SK-N-SH treated with all-trans-retinoic acid at 6 μM for 48 hours (cell line): ENCODE data around the gene TBX18.
A peak's percentile ranks its signal among the peaks of the same experiment; 100 is the strongest.

ENCODE experiments used
- ATAC-seq: fragments of 200-7000 bp; cut with Tn5 transposase; 3 replicates; pipeline ENCODE4 v1.9.1; 2020; ENCODE audit warnings: mild to moderate bottlenecking, moderate library complexity
- ARNTL ChIP-seq: fragments of 450-650 bp; formaldehyde crosslinking; IDR thresholded peaks from 2 replicates; pipeline ENCODE4 v1.5.0; 2020; ENCODE audit warnings: low read depth, mild to moderate bottlenecking, moderate library complexity, borderline replicate concordance
- BACH2 ChIP-seq: fragments of 250-450 bp; sonication (Bioruptor Pico); IDR thresholded peaks from 2 replicates; pipeline ENCODE4 v1.9.0; 2021; ENCODE audit warnings: mild to moderate bottlenecking, borderline replicate concordance
- CSDC2 ChIP-seq: fragments of 250-450 bp; sonication (Bioruptor Pico); IDR thresholded peaks from 2 replicates; pipeline ENCODE4 v1.5.0; 2020; ENCODE audit warnings: mild to moderate bottlenecking, moderate library complexity
- ESRRG ChIP-seq: fragments of 250-450 bp; sonication (Bioruptor Pico); IDR thresholded peaks from 2 replicates; pipeline ENCODE4 v1.6.1; 2021; ENCODE audit warnings: mild to moderate bottlenecking
- GLIS3 ChIP-seq: fragments of 250-450 bp; sonication (Bioruptor Pico); IDR thresholded peaks from 2 replicates; pipeline ENCODE4 v1.5.0; 2020; ENCODE audit warnings: mild to moderate bottlenecking, moderate library complexity
- ISL1 ChIP-seq: fragments of 250-450 bp; sonication (Bioruptor Pico); IDR thresholded peaks from 2 replicates; pipeline ENCODE4 v2.1.2; 2022; ENCODE audit warnings: mild to moderate bottlenecking, moderate library complexity
- OSR1 ChIP-seq: fragments of 250-450 bp; sonication (Bioruptor Pico); IDR thresholded peaks from 2 replicates; pipeline ENCODE4 v1.8.0; 2022; ENCODE audit warnings: moderate library complexity, mild to moderate bottlenecking, inconsistent platforms
- RARB ChIP-seq: fragments of 250-450 bp; sonication (Bioruptor Pico); IDR thresholded peaks from 2 replicates; pipeline ENCODE4 v1.8.0; 2021; ENCODE audit warnings: mild to moderate bottlenecking, moderate library complexity
- SNAI2 ChIP-seq: fragments of 250-450 bp; sonication (Bioruptor Pico); IDR thresholded peaks from 2 replicates; pipeline ENCODE4 v1.5.0; 2020; ENCODE audit warnings: mild to moderate bottlenecking, moderate library complexity
- TCF4 ChIP-seq: fragments of 250-450 bp; sonication (Bioruptor Pico); IDR thresholded peaks from 2 replicates; pipeline ENCODE4 v1.8.0; 2021; ENCODE audit warnings: mild to moderate bottlenecking, moderate library complexity, borderline replicate concordance
- TOX ChIP-seq: fragments of 250-450 bp; sonication (Bioruptor Pico); IDR thresholded peaks from 2 replicates; pipeline ENCODE4 v1.8.0; 2021; ENCODE audit warnings: mild to moderate bottlenecking, moderate library complexity, borderline replicate concordance
- ZC3H10 ChIP-seq: fragments of 250-450 bp; sonication (Bioruptor Pico); IDR thresholded peaks from 2 replicates; pipeline ENCODE4 v1.5.1; 2021; ENCODE audit warnings: mild to moderate bottlenecking, moderate library complexity
- ZFP3 ChIP-seq: fragments of 250-450 bp; sonication (Bioruptor Pico); IDR thresholded peaks from 2 replicates; pipeline ENCODE4 v1.5.0; 2020; ENCODE audit warnings: mild to moderate bottlenecking, moderate library complexity
- ZFP30 ChIP-seq: fragments of 450-650 bp; formaldehyde crosslinking; IDR thresholded peaks from 2 replicates; pipeline ENCODE4 v1.5.0; 2022; ENCODE audit warnings: mild to moderate bottlenecking, moderate library complexity
- ZNF565 ChIP-seq: fragments of 450-650 bp; formaldehyde crosslinking; conservative IDR thresholded peaks from 2 replicates; pipeline ENCODE4 v1.5.0; 2020; ENCODE audit warnings: low read depth, mild to moderate bottlenecking, moderate library complexity
- ZNF70 ChIP-seq: fragments of 450-650 bp; formaldehyde crosslinking; IDR thresholded peaks from 2 replicates; pipeline ENCODE4 v1.5.0; 2020; ENCODE audit warnings: mild to moderate bottlenecking, moderate library complexity
- ZNF8 ChIP-seq: fragments of 450-650 bp; formaldehyde crosslinking; IDR thresholded peaks from 2 replicates; pipeline ENCODE4 v1.5.0; 2020; ENCODE audit warnings: mild to moderate bottlenecking, moderate library complexity
- TF ChIP-seq, protein P1 (sequence below): fragments of 250-450 bp; sonication (Bioruptor Pico); IDR thresholded peaks from 2 replicates; pipeline ENCODE4 v1.8.0; 2021; ENCODE audit warnings: low read depth, mild to moderate bottlenecking, moderate library complexity, borderline replicate concordance
- TF ChIP-seq, protein P2 (sequence below): fragments of 250-450 bp; sonication (Bioruptor Pico); IDR thresholded peaks from 2 replicates; pipeline ENCODE4 v1.5.1; 2020; ENCODE audit warnings: low read depth, mild to moderate bottlenecking, moderate library complexity
- TF ChIP-seq, protein P3 (sequence below): fragments of 250-450 bp; sonication (Bioruptor Pico); IDR thresholded peaks from 2 replicates; pipeline ENCODE4 v1.5.0; 2020; ENCODE audit warnings: mild to moderate bottlenecking, moderate library complexity
- TF ChIP-seq, protein P4 (sequence below): fragments of 250-450 bp; sonication (Bioruptor Pico); IDR thresholded peaks from 2 replicates; pipeline ENCODE4 v1.5.1; 2021; ENCODE audit warnings: mild to moderate bottlenecking, moderate library complexity

The TBX18 gene

DNA sequence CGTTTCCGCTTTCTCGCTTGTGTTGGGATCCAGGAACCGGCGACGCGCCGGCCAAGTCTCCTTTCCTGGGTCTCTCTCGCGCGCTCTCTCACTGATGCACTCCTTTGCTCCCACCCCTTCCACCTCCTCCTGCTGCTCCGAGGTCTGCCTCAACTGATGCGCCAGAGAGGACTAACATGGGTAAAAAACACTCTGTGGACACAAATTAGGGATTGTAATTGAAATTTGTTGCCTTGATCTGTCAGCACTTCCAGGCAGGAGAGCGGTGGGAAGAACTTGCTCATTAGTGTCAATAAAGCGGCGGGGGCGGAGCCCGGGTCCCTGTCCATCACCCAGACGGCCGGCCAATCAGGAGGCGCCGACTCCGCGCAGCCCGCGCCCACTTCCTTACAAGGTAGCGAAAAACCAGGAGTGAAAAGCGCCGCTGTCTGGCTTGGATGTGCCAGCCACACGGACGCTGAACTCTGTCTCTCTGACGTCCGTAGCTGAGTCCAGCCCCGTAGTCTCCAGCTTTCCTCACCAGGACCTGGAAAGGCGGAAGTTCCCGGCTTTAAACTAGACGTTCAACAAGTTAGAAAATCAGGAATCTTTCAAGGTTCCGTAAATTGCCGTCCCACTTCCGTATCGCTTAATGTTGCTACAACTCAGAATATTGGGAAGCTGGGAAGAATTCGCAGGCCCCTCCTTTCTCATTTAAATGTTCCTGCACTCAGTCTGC lies at the start of gene TBX18:
Gene TBX18 (minus strand): TSS at position 267 of the 718 bp plus-strand sequence. CDS start 417 bp downstream, outside the sequence.
- TF ChIP-seq TOX (0 out of 2 replicates have a peak, but pooled peaks have one; percentile 16), SNAI2 (no peak), ZFP30 (no peak)
- peak; percentile 83 for ATAC-seq

DNA sequence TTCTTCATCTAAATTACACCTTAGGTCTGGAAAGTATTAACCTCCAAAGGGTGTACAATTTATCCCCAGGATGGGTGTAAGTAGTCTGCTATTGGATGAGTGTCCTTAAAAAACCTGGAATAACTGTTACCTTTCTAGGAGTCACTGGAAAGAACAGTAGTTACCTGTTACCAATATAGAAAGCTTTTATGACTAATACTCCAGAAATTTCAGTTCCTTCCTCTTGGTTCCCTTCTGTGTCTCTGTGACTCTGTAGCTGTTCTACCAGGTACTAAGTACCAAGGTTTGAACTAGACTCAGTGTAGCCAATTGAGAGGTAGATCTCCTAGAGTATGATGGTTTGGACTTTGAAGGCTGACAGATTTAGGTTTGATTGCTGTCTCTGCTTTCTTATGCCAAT lies 47.0 kb upstream of the TBX18 start:
- ATAC-seq: no peak
- TF ChIP-seq ZNF8: no peak
- no peak for TF ChIP-seq BACH2 (CRISPR knock-in tag)
- TF ChIP-seq SNAI2: no peak
- TF ChIP-seq, protein P1, sequence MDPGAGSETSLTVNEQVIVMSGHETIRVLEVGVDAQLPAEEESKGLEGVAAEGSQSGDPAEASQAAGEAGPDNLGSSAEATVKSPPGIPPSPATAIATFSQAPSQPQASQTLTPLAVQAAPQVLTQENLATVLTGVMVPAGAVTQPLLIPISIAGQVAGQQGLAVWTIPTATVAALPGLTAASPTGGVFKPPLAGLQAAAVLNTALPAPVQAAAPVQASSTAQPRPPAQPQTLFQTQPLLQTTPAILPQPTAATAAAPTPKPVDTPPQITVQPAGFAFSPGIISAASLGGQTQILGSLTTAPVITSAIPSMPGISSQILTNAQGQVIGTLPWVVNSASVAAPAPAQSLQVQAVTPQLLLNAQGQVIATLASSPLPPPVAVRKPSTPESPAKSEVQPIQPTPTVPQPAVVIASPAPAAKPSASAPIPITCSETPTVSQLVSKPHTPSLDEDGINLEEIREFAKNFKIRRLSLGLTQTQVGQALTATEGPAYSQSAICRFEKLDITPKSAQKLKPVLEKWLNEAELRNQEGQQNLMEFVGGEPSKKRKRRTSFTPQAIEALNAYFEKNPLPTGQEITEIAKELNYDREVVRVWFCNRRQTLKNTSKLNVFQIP (CRISPR knock-in tag): no peak
- no peak for TF ChIP-seq CSDC2 (CRISPR knock-in tag)
- no peak for TF ChIP-seq ZFP30
- no peak for TF ChIP-seq RARB (CRISPR knock-in tag)
- TF ChIP-seq TOX: no peak
- no peak for TF ChIP-seq ARNTL
- no peak for TF ChIP-seq TCF4 (CRISPR knock-in tag)
- TF ChIP-seq, protein P2, sequence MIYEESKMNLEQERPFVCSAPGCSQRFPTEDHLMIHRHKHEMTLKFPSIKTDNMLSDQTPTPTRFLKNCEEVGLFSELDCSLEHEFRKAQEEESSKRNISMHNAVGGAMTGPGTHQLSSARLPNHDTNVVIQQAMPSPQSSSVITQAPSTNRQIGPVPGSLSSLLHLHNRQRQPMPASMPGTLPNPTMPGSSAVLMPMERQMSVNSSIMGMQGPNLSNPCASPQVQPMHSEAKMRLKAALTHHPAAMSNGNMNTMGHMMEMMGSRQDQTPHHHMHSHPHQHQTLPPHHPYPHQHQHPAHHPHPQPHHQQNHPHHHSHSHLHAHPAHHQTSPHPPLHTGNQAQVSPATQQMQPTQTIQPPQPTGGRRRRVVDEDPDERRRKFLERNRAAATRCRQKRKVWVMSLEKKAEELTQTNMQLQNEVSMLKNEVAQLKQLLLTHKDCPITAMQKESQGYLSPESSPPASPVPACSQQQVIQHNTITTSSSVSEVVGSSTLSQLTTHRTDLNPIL (CRISPR knock-in tag): no peak
- no peak for TF ChIP-seq ZFP3
- TF ChIP-seq ZNF70 (CRISPR knock-in tag): no peak
- TF ChIP-seq ZNF565 (CRISPR knock-in tag): no peak
- TF ChIP-seq ISL1: no peak
- TF ChIP-seq, protein P3, sequence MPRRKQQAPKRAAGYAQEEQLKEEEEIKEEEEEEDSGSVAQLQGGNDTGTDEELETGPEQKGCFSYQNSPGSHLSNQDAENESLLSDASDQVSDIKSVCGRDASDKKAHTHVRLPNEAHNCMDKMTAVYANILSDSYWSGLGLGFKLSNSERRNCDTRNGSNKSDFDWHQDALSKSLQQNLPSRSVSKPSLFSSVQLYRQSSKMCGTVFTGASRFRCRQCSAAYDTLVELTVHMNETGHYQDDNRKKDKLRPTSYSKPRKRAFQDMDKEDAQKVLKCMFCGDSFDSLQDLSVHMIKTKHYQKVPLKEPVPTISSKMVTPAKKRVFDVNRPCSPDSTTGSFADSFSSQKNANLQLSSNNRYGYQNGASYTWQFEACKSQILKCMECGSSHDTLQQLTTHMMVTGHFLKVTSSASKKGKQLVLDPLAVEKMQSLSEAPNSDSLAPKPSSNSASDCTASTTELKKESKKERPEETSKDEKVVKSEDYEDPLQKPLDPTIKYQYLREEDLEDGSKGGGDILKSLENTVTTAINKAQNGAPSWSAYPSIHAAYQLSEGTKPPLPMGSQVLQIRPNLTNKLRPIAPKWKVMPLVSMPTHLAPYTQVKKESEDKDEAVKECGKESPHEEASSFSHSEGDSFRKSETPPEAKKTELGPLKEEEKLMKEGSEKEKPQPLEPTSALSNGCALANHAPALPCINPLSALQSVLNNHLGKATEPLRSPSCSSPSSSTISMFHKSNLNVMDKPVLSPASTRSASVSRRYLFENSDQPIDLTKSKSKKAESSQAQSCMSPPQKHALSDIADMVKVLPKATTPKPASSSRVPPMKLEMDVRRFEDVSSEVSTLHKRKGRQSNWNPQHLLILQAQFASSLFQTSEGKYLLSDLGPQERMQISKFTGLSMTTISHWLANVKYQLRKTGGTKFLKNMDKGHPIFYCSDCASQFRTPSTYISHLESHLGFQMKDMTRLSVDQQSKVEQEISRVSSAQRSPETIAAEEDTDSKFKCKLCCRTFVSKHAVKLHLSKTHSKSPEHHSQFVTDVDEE: no peak

DNA sequence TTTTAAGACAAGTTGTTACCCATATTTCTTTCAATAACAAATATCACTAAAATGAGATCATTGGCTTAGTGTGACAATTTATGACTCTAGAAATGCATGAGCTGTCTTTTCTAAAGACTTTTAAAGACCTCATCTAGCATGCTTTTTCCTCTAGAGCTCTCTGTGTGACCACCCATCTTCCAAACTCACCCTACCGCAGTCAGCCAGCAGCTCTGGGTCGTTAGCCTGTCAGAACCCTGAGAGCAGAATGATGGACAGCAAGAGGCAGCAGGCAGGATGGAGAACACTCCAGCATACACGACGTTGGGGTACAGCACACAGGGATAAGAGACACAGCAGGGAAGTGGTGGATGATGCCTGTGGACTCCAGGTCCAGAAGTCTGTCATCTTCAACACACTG lies 45.1 kb upstream of the TBX18 start:
- TF ChIP-seq CSDC2 (CRISPR knock-in tag) (no peak), ZFP3 (no peak), ESRRG (CRISPR knock-in tag) (no peak), ISL1 (no peak), RARB (CRISPR knock-in tag) (no peak), BACH2 (CRISPR knock-in tag) (no peak), TOX (no peak), TCF4 (CRISPR knock-in tag) (no peak), ZFP30 (no peak), ZNF70 (CRISPR knock-in tag) (no peak), ZC3H10 (CRISPR knock-in tag) (no peak), GLIS3 (CRISPR knock-in tag) (no peak), OSR1 (CRISPR knock-in tag) (no peak)
- TF ChIP-seq, protein P1 (CRISPR knock-in tag): no peak
- TF ChIP-seq, protein P2 (CRISPR knock-in tag): no peak
- TF ChIP-seq, protein P4, sequence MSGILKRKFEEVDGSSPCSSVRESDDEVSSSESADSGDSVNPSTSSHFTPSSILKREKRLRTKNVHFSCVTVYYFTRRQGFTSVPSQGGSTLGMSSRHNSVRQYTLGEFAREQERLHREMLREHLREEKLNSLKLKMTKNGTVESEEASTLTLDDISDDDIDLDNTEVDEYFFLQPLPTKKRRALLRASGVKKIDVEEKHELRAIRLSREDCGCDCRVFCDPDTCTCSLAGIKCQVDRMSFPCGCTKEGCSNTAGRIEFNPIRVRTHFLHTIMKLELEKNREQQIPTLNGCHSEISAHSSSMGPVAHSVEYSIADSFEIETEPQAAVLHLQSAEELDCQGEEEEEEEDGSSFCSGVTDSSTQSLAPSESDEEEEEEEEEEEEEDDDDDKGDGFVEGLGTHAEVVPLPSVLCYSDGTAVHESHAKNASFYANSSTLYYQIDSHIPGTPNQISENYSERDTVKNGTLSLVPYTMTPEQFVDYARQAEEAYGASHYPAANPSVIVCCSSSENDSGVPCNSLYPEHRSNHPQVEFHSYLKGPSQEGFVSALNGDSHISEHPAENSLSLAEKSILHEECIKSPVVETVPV (CRISPR knock-in tag): no peak
- TF ChIP-seq, all 23 proteins: peak for 0
- ATAC-seq: no peak
